ENCODE data around the gene FGF14.
"Not testable (repeated sequence)": the region's sequence is repeated elsewhere in the genome, so short reads cannot be mapped to it uniquely, and the experiment has no call there.

Gene FGF14

GRCh38 chr13:102012299-102013293, 389.3 kb downstream of the FGF14 start:
- no peak for FAIRE-seq

GRCh38 chr13:102011455-102011854, 390.4 kb downstream of the FGF14 start:
- not testable (repeated sequence) for FAIRE-seq; DNase-seq (ENCODE audit: extremely low spot score, insufficient read length, low read depth)

More at GRCh38 chr13:102012299-102013293, 389.3 kb downstream of the FGF14 start:
- no peak for DNase-seq (ENCODE audit: extremely low spot score, insufficient read length, low read depth)

GRCh38 chr13:102003848-102004570, 397.8 kb downstream of the FGF14 start:
- FAIRE-seq: no peak
- no peak for DNase-seq (ENCODE audit: extremely low spot score, insufficient read length, low read depth)

- no peak for DNase-seq (ENCODE audit: extremely low spot score, insufficient read length, low read depth)
- no peak for FAIRE-seq
These were observed 399.6 kb downstream of the FGF14 start for GRCh38 chr13:102002287-102002686.

GRCh38 chr13:102000764-102001163, 401.1 kb downstream of the FGF14 start:
- FAIRE-seq (no peak), DNase-seq (ENCODE audit: extremely low spot score, insufficient read length, low read depth) (no peak)

- FAIRE-seq (no peak), DNase-seq (ENCODE audit: extremely low spot score, insufficient read length, low read depth) (no peak)
These were observed 403.7 kb downstream of the FGF14 start for GRCh38 chr13:101998129-101998528.

- FAIRE-seq (no peak), DNase-seq (ENCODE audit: extremely low spot score, insufficient read length, low read depth) (no peak)
These were observed 404.9 kb downstream of the FGF14 start for GRCh38 chr13:101996954-101997353.

- no peak for DNase-seq (ENCODE audit: extremely low spot score, insufficient read length, low read depth)
- FAIRE-seq: no peak
These were observed 412.0 kb downstream of the FGF14 start for GRCh38 chr13:101989798-101990350.

GRCh38 chr13:101988140-101988539, 413.7 kb downstream of the FGF14 start:
- FAIRE-seq: no peak
- DNase-seq (ENCODE audit: extremely low spot score, insufficient read length, low read depth): no peak

GRCh38 chr13:101986316-101986715, 415.5 kb downstream of the FGF14 start:
- DNase-seq (ENCODE audit: extremely low spot score, insufficient read length, low read depth) (no peak), FAIRE-seq (no peak)

- FAIRE-seq (no peak), DNase-seq (ENCODE audit: extremely low spot score, insufficient read length, low read depth) (no peak)
These were observed 416.5 kb downstream of the FGF14 start for GRCh38 chr13:101985321-101985720.

- no peak for FAIRE-seq
These were observed 418.9 kb downstream of the FGF14 start for GRCh38 chr13:101982903-101983302.

GRCh38 chr13:101979825-101980224, 422.0 kb downstream of the FGF14 start:
- DNase-seq (ENCODE audit: extremely low spot score, insufficient read length, low read depth) (no peak), FAIRE-seq (no peak)

More at GRCh38 chr13:101982903-101983302, 418.9 kb downstream of the FGF14 start:
- no peak for DNase-seq (ENCODE audit: extremely low spot score, insufficient read length, low read depth)

GRCh38 chr13:101978552-101979315, 423.1 kb downstream of the FGF14 start:
- FAIRE-seq (no peak), DNase-seq (ENCODE audit: extremely low spot score, insufficient read length, low read depth) (no peak)

- DNase-seq (ENCODE audit: extremely low spot score, insufficient read length, low read depth) (no peak), FAIRE-seq (no peak)
These were observed 424.4 kb downstream of the FGF14 start for GRCh38 chr13:101977475-101977874.

- DNase-seq (ENCODE audit: extremely low spot score, insufficient read length, low read depth) (no peak), FAIRE-seq (no peak)
These were observed 429.7 kb downstream of the FGF14 start for GRCh38 chr13:101972191-101972590.

- FAIRE-seq (no peak), DNase-seq (ENCODE audit: extremely low spot score, insufficient read length, low read depth) (no peak)
These were observed 431.5 kb downstream of the FGF14 start for GRCh38 chr13:101970341-101970740.

GRCh38 chr13:101967781-101968180, 434.1 kb downstream of the FGF14 start:
- no peak for DNase-seq (ENCODE audit: extremely low spot score, insufficient read length, low read depth)
- no peak for FAIRE-seq

GRCh38 chr13:101967216-101967615, 434.6 kb downstream of the FGF14 start:
- DNase-seq (ENCODE audit: extremely low spot score, insufficient read length, low read depth) (no peak), FAIRE-seq (no peak)

GRCh38 chr13:101965096-101965495, 436.8 kb downstream of the FGF14 start:
- no peak for DNase-seq (ENCODE audit: extremely low spot score, insufficient read length, low read depth)
- no peak for FAIRE-seq
